Measurements from ENCODE around the gene NCOA7.
"Not testable (repeated sequence)": the region's sequence is repeated elsewhere in the genome, so short reads cannot be mapped to it uniquely, and the experiment has no call there.

The NCOA7 gene

GRCh38 chr6:125846292-125847024 lies 55.7 kb downstream of the NCOA7 start:
- peaks cover 5% of the 10 kb centered on the region; the same call in 1 of the 2 replicates for H3K4me1 ChIP-seq (ENCODE audit: insufficient read depth, low read length)
- H3K27me3 ChIP-seq (ENCODE audit: insufficient read depth, low read length), result no peaks in the 10 kb centered on the region
- 97% methylated on average over 4 of the region's 4 CpGs for WGBS
- H3K36me3 ChIP-seq (ENCODE audit: insufficient read depth, low read length), result no peaks in the 10 kb centered on the region
- no peak overlapping the region for H3K9ac ChIP-seq (ENCODE audit: low read depth, low read length)
- H3K27ac ChIP-seq (ENCODE audit: low read depth, low read length), result no peak overlapping the region
- H3K4me3 ChIP-seq (ENCODE audit: low read length), result no peak overlapping the region
- no peaks in the 10 kb centered on the region for H3K9me3 ChIP-seq (ENCODE audit: insufficient read depth, low read depth, low read length)

GRCh38 chr6:125848286-125848685 lies 57.5 kb downstream of the NCOA7 start:
- H3K27me3 ChIP-seq (ENCODE audit: insufficient read depth, low read length); H3K27ac ChIP-seq (ENCODE audit: low read depth, low read length); H3K9ac ChIP-seq (ENCODE audit: low read depth, low read length); H3K9me3 ChIP-seq (ENCODE audit: insufficient read depth, low read depth, low read length); H3K4me1 ChIP-seq (ENCODE audit: insufficient read depth, low read length); H3K4me3 ChIP-seq (ENCODE audit: low read length); H3K36me3 ChIP-seq (ENCODE audit: insufficient read depth, low read length): not testable (repeated sequence)
- WGBS, result 100% methylated on average over 3 of the region's 5 CpGs

- no peaks in the 10 kb centered on the region for H3K4me1 ChIP-seq (ENCODE audit: insufficient read depth, low read length)
- H3K27me3 ChIP-seq (ENCODE audit: insufficient read depth, low read length), result no peaks in the 10 kb centered on the region
- 93% methylated on average over 3 of the region's 3 CpGs for WGBS
- H3K27ac ChIP-seq (ENCODE audit: low read depth, low read length), result no peak overlapping the region
- no peaks in the 10 kb centered on the region for H3K36me3 ChIP-seq (ENCODE audit: insufficient read depth, low read length)
- H3K9me3 ChIP-seq (ENCODE audit: insufficient read depth, low read depth, low read length), result no peaks in the 10 kb centered on the region
- H3K9ac ChIP-seq (ENCODE audit: low read depth, low read length), result no peak overlapping the region
- H3K4me3 ChIP-seq (ENCODE audit: low read length), result no peak overlapping the region
Measured at GRCh38 chr6:125850361-125850760, 59.6 kb downstream of the NCOA7 start.

- no peak overlapping the region for H3K9ac ChIP-seq (ENCODE audit: low read depth, low read length)
- H3K4me1 ChIP-seq (ENCODE audit: insufficient read depth, low read length), result no peaks in the 10 kb centered on the region
- WGBS, result 96% methylated on average over 1 of the region's 2 CpGs
- H3K27me3 ChIP-seq (ENCODE audit: insufficient read depth, low read length), result no peaks in the 10 kb centered on the region
- no peaks in the 10 kb centered on the region for H3K36me3 ChIP-seq (ENCODE audit: insufficient read depth, low read length)
- H3K27ac ChIP-seq (ENCODE audit: low read depth, low read length), result no peak overlapping the region
- H3K9me3 ChIP-seq (ENCODE audit: insufficient read depth, low read depth, low read length), result no peaks in the 10 kb centered on the region
- H3K4me3 ChIP-seq (ENCODE audit: low read length), result no peak overlapping the region
Measured at GRCh38 chr6:125852587-125852986, 61.8 kb downstream of the NCOA7 start.

GRCh38 chr6:125853168-125853567 lies 62.4 kb downstream of the NCOA7 start:
- Histone ChIP-seq H3K9ac (ENCODE audit: low read depth, low read length) (no peak overlapping the region), H3K27me3 (ENCODE audit: insufficient read depth, low read length) (no peaks in the 10 kb centered on the region), H3K4me1 (ENCODE audit: insufficient read depth, low read length) (no peaks in the 10 kb centered on the region), H3K36me3 (ENCODE audit: insufficient read depth, low read length) (no peaks in the 10 kb centered on the region), H3K4me3 (ENCODE audit: low read length) (no peak overlapping the region), H3K27ac (ENCODE audit: low read depth, low read length) (no peak overlapping the region), H3K9me3 (ENCODE audit: insufficient read depth, low read depth, low read length) (no peaks in the 10 kb centered on the region)
- 100% methylated on average over 1 of the region's 1 CpG for WGBS

- 100% methylated on average over 1 of the region's 1 CpG for WGBS
Measured at GRCh38 chr6:125853756-125854155, 63.0 kb downstream of the NCOA7 start.

GRCh38 chr6:125854355-125854754 lies 63.6 kb downstream of the NCOA7 start:
- H3K9ac ChIP-seq (ENCODE audit: low read depth, low read length), result no peak overlapping the region
- H3K4me1 ChIP-seq (ENCODE audit: insufficient read depth, low read length), result no peaks in the 10 kb centered on the region
- H3K27me3 ChIP-seq (ENCODE audit: insufficient read depth, low read length), result no peaks in the 10 kb centered on the region
- H3K4me3 ChIP-seq (ENCODE audit: low read length), result no peak overlapping the region
- H3K36me3 ChIP-seq (ENCODE audit: insufficient read depth, low read length), result no peaks in the 10 kb centered on the region
- H3K9me3 ChIP-seq (ENCODE audit: insufficient read depth, low read depth, low read length), result no peaks in the 10 kb centered on the region
- H3K27ac ChIP-seq (ENCODE audit: low read depth, low read length), result no peak overlapping the region

More at GRCh38 chr6:125853756-125854155, 63.0 kb downstream of the NCOA7 start:
- Histone ChIP-seq H3K27me3 (ENCODE audit: insufficient read depth, low read length) (no peaks in the 10 kb centered on the region), H3K27ac (ENCODE audit: low read depth, low read length) (no peak overlapping the region), H3K4me3 (ENCODE audit: low read length) (no peak overlapping the region), H3K4me1 (ENCODE audit: insufficient read depth, low read length) (no peaks in the 10 kb centered on the region), H3K9me3 (ENCODE audit: insufficient read depth, low read depth, low read length) (no peaks in the 10 kb centered on the region), H3K9ac (ENCODE audit: low read depth, low read length) (no peak overlapping the region), H3K36me3 (ENCODE audit: insufficient read depth, low read length) (no peaks in the 10 kb centered on the region)

- Histone ChIP-seq H3K27ac (ENCODE audit: low read depth, low read length) (no peak overlapping the region), H3K9ac (ENCODE audit: low read depth, low read length) (no peak overlapping the region)
Measured at GRCh38 chr6:125855783-125856182, 65.0 kb downstream of the NCOA7 start.

GRCh38 chr6:125857846-125858245 lies 67.1 kb downstream of the NCOA7 start:
- H3K27me3 ChIP-seq (ENCODE audit: insufficient read depth, low read length), result no peaks in the 10 kb centered on the region
- H3K36me3 ChIP-seq (ENCODE audit: insufficient read depth, low read length), result no peaks in the 10 kb centered on the region
- H3K4me1 ChIP-seq (ENCODE audit: insufficient read depth, low read length), result no peaks in the 10 kb centered on the region
- no peak overlapping the region for H3K27ac ChIP-seq (ENCODE audit: low read depth, low read length)
- no peaks in the 10 kb centered on the region for H3K9me3 ChIP-seq (ENCODE audit: insufficient read depth, low read depth, low read length)
- H3K4me3 ChIP-seq (ENCODE audit: low read length), result no peak overlapping the region
- H3K9ac ChIP-seq (ENCODE audit: low read depth, low read length), result no peak overlapping the region
- WGBS, result 86% methylated on average over 6 of the region's 6 CpGs

More at GRCh38 chr6:125855783-125856182, 65.0 kb downstream of the NCOA7 start:
- H3K4me1 ChIP-seq (ENCODE audit: insufficient read depth, low read length), result no peaks in the 10 kb centered on the region
- no peaks in the 10 kb centered on the region for H3K36me3 ChIP-seq (ENCODE audit: insufficient read depth, low read length)
- no peaks in the 10 kb centered on the region for H3K27me3 ChIP-seq (ENCODE audit: insufficient read depth, low read length)
- H3K4me3 ChIP-seq (ENCODE audit: low read length), result no peak overlapping the region
- no peaks in the 10 kb centered on the region for H3K9me3 ChIP-seq (ENCODE audit: insufficient read depth, low read depth, low read length)
- 98% methylated on average over 6 of the region's 6 CpGs for WGBS

GRCh38 chr6:125858427-125859320 lies 67.9 kb downstream of the NCOA7 start:
- Histone ChIP-seq H3K27me3 (ENCODE audit: insufficient read depth, low read length) (no peaks in the 10 kb centered on the region), H3K9me3 (ENCODE audit: insufficient read depth, low read depth, low read length) (no peaks in the 10 kb centered on the region), H3K4me3 (ENCODE audit: low read length) (no peak overlapping the region), H3K9ac (ENCODE audit: low read depth, low read length) (no peak overlapping the region), H3K4me1 (ENCODE audit: insufficient read depth, low read length) (no peaks in the 10 kb centered on the region), H3K27ac (ENCODE audit: low read depth, low read length) (no peak overlapping the region), H3K36me3 (ENCODE audit: insufficient read depth, low read length) (no peaks in the 10 kb centered on the region)
- WGBS, result 39% methylated on average over 7 of the region's 7 CpGs

- WGBS, result no CpG with 5 or more reads among the region's 3 CpGs
- H3K27ac ChIP-seq (ENCODE audit: low read depth, low read length), result no peak overlapping the region
- H3K4me1 ChIP-seq (ENCODE audit: insufficient read depth, low read length), result no peaks in the 10 kb centered on the region
- H3K4me3 ChIP-seq (ENCODE audit: low read length), result no peak overlapping the region
- H3K36me3 ChIP-seq (ENCODE audit: insufficient read depth, low read length), result no peaks in the 10 kb centered on the region
- H3K9me3 ChIP-seq (ENCODE audit: insufficient read depth, low read depth, low read length), result no peaks in the 10 kb centered on the region
- no peaks in the 10 kb centered on the region for H3K27me3 ChIP-seq (ENCODE audit: insufficient read depth, low read length)
- no peak overlapping the region for H3K9ac ChIP-seq (ENCODE audit: low read depth, low read length)
Measured at GRCh38 chr6:125859727-125860126, 69.0 kb downstream of the NCOA7 start.

All from HUES64 (cell line).